K562 (cell line): ENCODE data around the gene GAPDH. TPM values are rescaled to one million over a fixed set of nuclear protein-coding genes. Genes with fewer than 3 reads are reported as not detected.

Experiments
- ARID4B ChIP-seq: sonication (generic); formaldehyde crosslinking; IDR thresholded peaks from 2 replicates; pipeline ENCODE4 v1.8.0; 2022; ENCODE audit warnings: mild to moderate bottlenecking, missing genetic modification reagents
- CC2D1A ChIP-seq: fragments of 450-650 bp; IDR thresholded peaks from 2 replicates; pipeline ENCODE4 v1.6.1; 2017; ENCODE audit warnings: mild to moderate bottlenecking
- KAT7 ChIP-seq: sonication (generic); formaldehyde crosslinking; IDR thresholded peaks from 2 replicates; pipeline ENCODE4 v1.8.0; 2022; ENCODE audit warnings: missing genetic modification reagents, mild to moderate bottlenecking, borderline replicate concordance
- MAFK ChIP-seq: IDR thresholded peaks from 2 replicates; pipeline ENCODE4 v1.6.1; 2011; ENCODE audit warnings: low read length, improper control_type of control experiment
- TEAD2 ChIP-seq: fragments of 450-650 bp; IDR thresholded peaks from 2 replicates; pipeline ENCODE4 v1.6.1; 2016; ENCODE audit warnings: missing genetic modification characterization, control low read depth, missing compliant biosample characterization
- U2AF1 ChIP-seq: fragments of 200-400 bp; formaldehyde crosslinking; optimal IDR thresholded peaks from 2 replicates; pipeline ENCODE3; 2017; ENCODE audit warnings: mild to moderate bottlenecking, low read depth, low read length, moderate library complexity
- ZBTB40 ChIP-seq, 2 experiments: fragments of 450-650 bp in 1 of 2; sonication (generic) in 1 of 2; formaldehyde crosslinking in 1 of 2; IDR thresholded peaks; 2 replicates each; pipeline versions ENCODE4 v1.7.1 to v1.9.0; 2016 to 2022; ENCODE audit warnings: inconsistent platforms in 1 of 2, mild to moderate bottlenecking in 1 of 2, missing genetic modification reagents in 1 of 2
- ZNF143 ChIP-seq: sonication (generic); formaldehyde crosslinking; IDR thresholded peaks from 2 replicates; pipeline ENCODE4 v1.9.0; 2022; ENCODE audit warnings: mild to moderate bottlenecking, missing genetic modification reagents
- polyA plus RNA-seq, 8 experiments: library from polyadenylated mRNA; depleted of rRNA in 4 of 8; stranded (reverse) in 5 of 8; unstranded in 3 of 8; fragments of >200 nt; fragmentation: Nextera tagmentation in 2 of 8; fragmentation: Illumina TruSeq in 1 of 8; extraction: Ambion mirVana in 2 of 8; extraction: Trizol in 1 of 8; gene quantifications; 2 replicates each; pipeline versions ENCODE4 v1.2.1 to v1.2.3, GENCODE V29; 2011 to 2014; ENCODE audit warnings: inconsistent platforms in 1 of 8, missing spikeins in 1 of 8
- total RNA-seq, 7 experiments: library from RNA; depleted of rRNA in 6 of 7; stranded (reverse); fragments of >200 nt in 6 of 7; fragmentation: Illumina TruSeq in 2 of 7; extraction: Trizol in 2 of 7; gene quantifications; 2 replicates each; pipeline versions ENCODE4 v1.2.1 to v1.2.3, GENCODE V29; 2011 to 2021; ENCODE audit warnings: low replicate concordance in 1 of 7
- TF ChIP-seq, protein P1 (sequence below): fragments of 450-650 bp; IDR thresholded peaks from 2 replicates; pipeline ENCODE4 v1.6.1; 2016; ENCODE audit warnings: mild to moderate bottlenecking

The GAPDH gene
- total and polyA plus RNA-seq, 9 of the 15 experiments (the other 6 are each of a cell fraction or from before 2014, with no cell fraction given), result 2,206 to 6,793 (median 4,217) TPM

- no peak for TF ChIP-seq U2AF1
- no peak; the same call in none of the 2 replicates for TF ChIP-seq ARID4B (CRISPR knock-in tag)
- no peak for TF ChIP-seq ZNF143 (CRISPR knock-in tag)
- TF ChIP-seq ZBTB40 (IDR thresholded peaks at IDR 0.05), result no peak
- TF ChIP-seq ZBTB40 (CRISPR knock-in tag; IDR thresholded peaks at IDR 0.05), result no peak
- 0 out of 2 replicates have a peak, but pooled peaks have one; percentile 12 for TF ChIP-seq MAFK
- no peak for TF ChIP-seq TEAD2 (tag)
- no peak for TF ChIP-seq CC2D1A
- TF ChIP-seq KAT7, result 0 out of 2 replicates have a peak, but pooled peaks have one; percentile 71
- TF ChIP-seq, protein P1, sequence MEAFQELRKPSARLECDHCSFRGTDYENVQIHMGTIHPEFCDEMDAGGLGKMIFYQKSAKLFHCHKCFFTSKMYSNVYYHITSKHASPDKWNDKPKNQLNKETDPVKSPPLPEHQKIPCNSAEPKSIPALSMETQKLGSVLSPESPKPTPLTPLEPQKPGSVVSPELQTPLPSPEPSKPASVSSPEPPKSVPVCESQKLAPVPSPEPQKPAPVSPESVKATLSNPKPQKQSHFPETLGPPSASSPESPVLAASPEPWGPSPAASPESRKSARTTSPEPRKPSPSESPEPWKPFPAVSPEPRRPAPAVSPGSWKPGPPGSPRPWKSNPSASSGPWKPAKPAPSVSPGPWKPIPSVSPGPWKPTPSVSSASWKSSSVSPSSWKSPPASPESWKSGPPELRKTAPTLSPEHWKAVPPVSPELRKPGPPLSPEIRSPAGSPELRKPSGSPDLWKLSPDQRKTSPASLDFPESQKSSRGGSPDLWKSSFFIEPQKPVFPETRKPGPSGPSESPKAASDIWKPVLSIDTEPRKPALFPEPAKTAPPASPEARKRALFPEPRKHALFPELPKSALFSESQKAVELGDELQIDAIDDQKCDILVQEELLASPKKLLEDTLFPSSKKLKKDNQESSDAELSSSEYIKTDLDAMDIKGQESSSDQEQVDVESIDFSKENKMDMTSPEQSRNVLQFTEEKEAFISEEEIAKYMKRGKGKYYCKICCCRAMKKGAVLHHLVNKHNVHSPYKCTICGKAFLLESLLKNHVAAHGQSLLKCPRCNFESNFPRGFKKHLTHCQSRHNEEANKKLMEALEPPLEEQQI, result no peak
Observed at GRCh38 chr12:6534945-6535696, 804 bp downstream of the GAPDH start (continued).
